ENCODE measurements around the gene GBP7.

GRCh38 chr1:89112871-89113613, 62.8 kb downstream of the GBP7 start:
- no peak for TF ChIP-seq CTCF (IDR thresholded peaks at IDR 0.05 in 2 of 3, conservative IDR thresholded peaks at IDR 0.05 in 1 of 3; ENCODE audit: control insufficient read depth in 2 of 3, extremely low read depth in 1 of 3, insufficient read depth in 1 of 3, low read depth in 3 of 3, low read length in 3 of 3)
- no peak for TF ChIP-seq PAX8 (IDR thresholded peaks at IDR 0.05)
- TF ChIP-seq SMC3 (IDR thresholded peaks at IDR 0.05; ENCODE audit: borderline replicate concordance, low read length): no peak
- no peak for TF ChIP-seq IKZF1 (conservative IDR thresholded peaks at IDR 0.05)
- no peak for TF ChIP-seq SREBF2 (IDR thresholded peaks at IDR 0.05; ENCODE audit: low read length)
- TF ChIP-seq CEBPB (IDR thresholded peaks at IDR 0.05; ENCODE audit: borderline replicate concordance in 1 of 2, low read depth in 2 of 2, low read length in 2 of 2): no peak
- no peak for TF ChIP-seq JUNB (IDR thresholded peaks at IDR 0.05)
- no peak for TF ChIP-seq ZBED1 (IDR thresholded peaks at IDR 0.05; ENCODE audit: borderline replicate concordance)

Data from GM12878 (cell line).